Measurements from ENCODE around the gene TCL1A.

- TF ChIP-seq CTCF (IDR thresholded peaks at IDR 0.05; ENCODE audit: extremely low read depth in 1 of 2, insufficient read depth in 1 of 2, low read depth in 1 of 2, low read length in 2 of 2) (no peak), EZH2 (IDR thresholded peaks at IDR 0.05; ENCODE audit: borderline replicate concordance, low read depth, low read length, severe bottlenecking) (no peak)
Measured at GRCh38 chr14:95756127-95756526, 42.2 kb upstream of the TCL1A start.

Data from endothelial cell of umbilical vein (primary cell).